IPS-NIHi7 (cell line): ENCODE results near the gene CNPPD1.

Experiments used
- DNase-seq: peaks from one replicate; pipeline ENCODE4 v3.0.0; 2012; ENCODE audit warnings: mixed read lengths; ENCODE audit errors: extremely low spot score

Gene CNPPD1

GRCh38 chr2:219160186-219161017 is 16.3 kb downstream of the CNPPD1 start, which contains the start of gene NHEJ1:
NHEJ1 (minus strand) TSS chr2:219160815; CDS start chr2:219158362, 2,453 bp downstream.
- DNase-seq = peak; percentile 97

- no peak for DNase-seq
Observed at GRCh38 chr2:219159771-219160185, 16.9 kb downstream of the CNPPD1 start.

GRCh38 chr2:219158586-219158985 is 18.1 kb downstream of the CNPPD1 start:
- DNase-seq = no peak

- DNase-seq = no peak
Observed at GRCh38 chr2:219158025-219158424, 18.7 kb downstream of the CNPPD1 start.

- no peak for DNase-seq
Observed at GRCh38 chr2:219157396-219157795, 19.3 kb downstream of the CNPPD1 start.

GRCh38 chr2:219155054-219155644 is 21.6 kb downstream of the CNPPD1 start:
- peak; percentile 72 for DNase-seq

GRCh38 chr2:219149667-219150066 is 27.1 kb downstream of the CNPPD1 start:
- no peak for DNase-seq

GRCh38 chr2:219142329-219142728 is 34.4 kb downstream of the CNPPD1 start:
- no peak for DNase-seq

- no peak for DNase-seq
Observed at GRCh38 chr2:219140722-219141121, 36.0 kb downstream of the CNPPD1 start.

GRCh38 chr2:219133976-219134375 is 42.7 kb downstream of the CNPPD1 start:
- no peak for DNase-seq

GRCh38 chr2:219131744-219132143 is 45.0 kb downstream of the CNPPD1 start:
- DNase-seq = no peak

- DNase-seq = no peak
Observed at GRCh38 chr2:219131327-219131726, 45.4 kb downstream of the CNPPD1 start.

GRCh38 chr2:219129589-219129988 is 47.1 kb downstream of the CNPPD1 start:
- DNase-seq = no peak

- DNase-seq = peak; percentile 31
Observed at GRCh38 chr2:219128396-219128795, 48.3 kb downstream of the CNPPD1 start.

- DNase-seq = no peak
Observed at GRCh38 chr2:219127037-219127635, 49.6 kb downstream of the CNPPD1 start.

GRCh38 chr2:219126555-219126954 is 50.2 kb downstream of the CNPPD1 start:
- no peak for DNase-seq

- no peak for DNase-seq
Observed at GRCh38 chr2:219125886-219126270, 50.8 kb downstream of the CNPPD1 start.

- no peak for DNase-seq
Observed at GRCh38 chr2:219125225-219125885, 51.4 kb downstream of the CNPPD1 start.

GRCh38 chr2:219124381-219125110 is 52.2 kb downstream of the CNPPD1 start:
- no peak for DNase-seq

GRCh38 chr2:219123356-219124135 is 53.2 kb downstream of the CNPPD1 start:
- DNase-seq = no peak
